DOHH2 (cell line): ENCODE data around the gene RPS6KL1.

Experiments used
- H3F3A ChIP-seq: fragments of 200-600 bp; sonication (generic), shearing (Covaris generic); 2 replicates; pipeline ENCODE4 v1.6.0; 2016; ENCODE audit warnings: antibody characterized with exemption, mild to moderate bottlenecking; ENCODE audit not compliant: control insufficient read depth, insufficient read depth
- H3K27ac ChIP-seq: fragments of 200-600 bp; sonication (generic); 2 replicates; pipeline ENCODE4 v1.5.1; 2014; ENCODE audit warnings: low read depth, mild to moderate bottlenecking, low read length, moderate library complexity
- H3K27me3 ChIP-seq: fragments of 200-600 bp; sonication (generic); 2 replicates; pipeline ENCODE4 v1.6.1; 2014; ENCODE audit warnings: mild to moderate bottlenecking, low read length, mixed read lengths; ENCODE audit not compliant: control insufficient read depth
- H3K36me3 ChIP-seq: fragments of 200-600 bp; sonication (generic); 2 replicates; pipeline ENCODE4 v1.6.1; 2014; ENCODE audit warnings: mild to moderate bottlenecking, low read length, moderate library complexity, mixed read lengths; ENCODE audit not compliant: control insufficient read depth
- H3K4me1 ChIP-seq: fragments of 200-600 bp; sonication (generic); 2 replicates; pipeline ENCODE4 v1.6.1; 2014; ENCODE audit warnings: mild to moderate bottlenecking, low read length, mixed read lengths; ENCODE audit not compliant: control insufficient read depth
- H3K4me2 ChIP-seq: fragments of 200-600 bp; sonication (generic); 2 replicates; pipeline ENCODE4 v1.6.0; 2014; ENCODE audit warnings: mild to moderate bottlenecking, low read length, moderate library complexity
- H3K4me3 ChIP-seq: fragments of 200-600 bp; sonication (generic); 2 replicates; pipeline ENCODE4 v1.5.1; 2014; ENCODE audit warnings: mild to moderate bottlenecking, low read length, mixed read lengths
- H3K79me2 ChIP-seq: fragments of 200-600 bp; sonication (generic); 2 replicates; pipeline ENCODE4 v1.6.1; 2014; ENCODE audit warnings: mild to moderate bottlenecking, low read length, mixed read lengths; ENCODE audit not compliant: control insufficient read depth
- H3K9me2 ChIP-seq: fragments of 200-600 bp; sonication (generic); replicated peaks from 2 replicates; pipeline ENCODE4 v1.6.1; 2014; ENCODE audit warnings: mild to moderate bottlenecking, low read length, mixed read lengths; ENCODE audit not compliant: control insufficient read depth
- H3K9me3 ChIP-seq: fragments of 200-600 bp; sonication (generic); 2 replicates; pipeline ENCODE4 v1.6.1; 2014; ENCODE audit warnings: antibody characterized with exemption, low read length, mixed read lengths; ENCODE audit not compliant: control insufficient read depth, insufficient read depth
- H4K20me1 ChIP-seq: fragments of 200-600 bp; sonication (generic); 2 replicates; pipeline ENCODE4 v1.6.0; 2014; ENCODE audit warnings: low read depth, mild to moderate bottlenecking, antibody characterized with exemption, low read length, moderate library complexity; ENCODE audit not compliant: control insufficient read depth, insufficient read depth
- CTCF ChIP-seq: fragments of 200-600 bp; sonication (generic); IDR thresholded peaks from one replicate; pipeline ENCODE4 v1.5.1; 2014; ENCODE audit warnings: antibody characterized with exemption, mild to moderate bottlenecking, low read depth, low read length; ENCODE audit not compliant: poor library complexity, severe bottlenecking
- EZH2phosphoT487 ChIP-seq: fragments of 200-600 bp; sonication (generic); IDR thresholded peaks from 2 replicates; pipeline ENCODE4 v1.6.1; 2017; ENCODE audit warnings: borderline replicate concordance, mild to moderate bottlenecking, antibody characterized with exemption, low read length, moderate library complexity, mixed read lengths

Gene RPS6KL1

GRCh38 chr14:74917646-74918081, 5.4 kb downstream of the RPS6KL1 start:
- no peaks in the 10 kb centered on the region for H3K9me3 ChIP-seq
- no peak overlapping the region for H3K4me2 ChIP-seq
- H3F3A ChIP-seq, result no peaks in the 10 kb centered on the region
- no peak overlapping the region for H3K4me3 ChIP-seq
- H3K27ac ChIP-seq, result no peak overlapping the region
- no peaks in the 10 kb centered on the region for H3K79me2 ChIP-seq
- H3K9me2 ChIP-seq, result no peaks in the 10 kb centered on the region
- TF ChIP-seq CTCF, result no peak
- H3K36me3 ChIP-seq, result no peaks in the 10 kb centered on the region
- no peaks in the 10 kb centered on the region for H3K27me3 ChIP-seq
- H4K20me1 ChIP-seq, result no peaks in the 10 kb centered on the region
- peaks cover 5% of the 10 kb centered on the region for H3K4me1 ChIP-seq

- H3K4me3 ChIP-seq, result no peak overlapping the region
- no peaks in the 10 kb centered on the region for H3K27me3 ChIP-seq
- H3F3A ChIP-seq, result no peaks in the 10 kb centered on the region
- no peaks in the 10 kb centered on the region for H3K9me2 ChIP-seq
- H4K20me1 ChIP-seq, result no peaks in the 10 kb centered on the region
- no peaks in the 10 kb centered on the region for H3K9me3 ChIP-seq
- H3K27ac ChIP-seq, result no peak overlapping the region
- no peaks in the 10 kb centered on the region for H3K36me3 ChIP-seq
- no peak for TF ChIP-seq CTCF
- no peak for TF ChIP-seq EZH2phosphoT487
- H3K4me1 ChIP-seq, result no peaks in the 10 kb centered on the region
- H3K79me2 ChIP-seq, result no peaks in the 10 kb centered on the region
- H3K4me2 ChIP-seq, result no peak overlapping the region
These were observed 5.9 kb downstream of the RPS6KL1 start for GRCh38 chr14:74917178-74917543.

- H3K79me2 ChIP-seq, result no peaks in the 10 kb centered on the region
- H3K36me3 ChIP-seq, result no peaks in the 10 kb centered on the region
- H3K9me2 ChIP-seq, result no peaks in the 10 kb centered on the region
- no peak overlapping the region for H3K4me2 ChIP-seq
- H3K9me3 ChIP-seq, result no peaks in the 10 kb centered on the region
- TF ChIP-seq CTCF, result no peak
- TF ChIP-seq EZH2phosphoT487, result no peak
- no peaks in the 10 kb centered on the region for H3K27me3 ChIP-seq
- no peak overlapping the region for H3K27ac ChIP-seq
- H3K4me3 ChIP-seq, result no peak overlapping the region
- H4K20me1 ChIP-seq, result no peaks in the 10 kb centered on the region
- H3K4me1 ChIP-seq, result no peaks in the 10 kb centered on the region
- H3F3A ChIP-seq, result no peaks in the 10 kb centered on the region
These were observed 7.2 kb downstream of the RPS6KL1 start for GRCh38 chr14:74915826-74916225.

GRCh38 chr14:74915426-74915825, 7.6 kb downstream of the RPS6KL1 start:
- Histone ChIP-seq H3K9me2 (no peaks in the 10 kb centered on the region), H4K20me1 (no peaks in the 10 kb centered on the region), H3K4me1 (peaks cover 3% of the 10 kb centered on the region; the same call in 1 of the 2 replicates), H3K36me3 (no peaks in the 10 kb centered on the region), H3K9me3 (no peaks in the 10 kb centered on the region), H3F3A (no peaks in the 10 kb centered on the region), H3K27me3 (no peaks in the 10 kb centered on the region), H3K27ac (no peak overlapping the region), H3K4me2 (no peak overlapping the region), H3K4me3 (no peak overlapping the region), H3K79me2 (no peaks in the 10 kb centered on the region)
- no peak for TF ChIP-seq CTCF
